Activated CD8-positive, alpha-beta memory T cell treated with anti-CD3 and anti-CD28 coated beads for 24 hours (primary cell): Measurements from ENCODE around the gene TMEM240.
A peak's percentile ranks its signal among the peaks of the same experiment; 100 is the strongest.
"Not testable (repeated sequence)": the region's sequence is repeated elsewhere in the genome, so short reads cannot be mapped to it uniquely, and the experiment has no call there.

Experiments used
- DNase-seq: peaks from one replicate; pipeline ENCODE4 v3.0.0-alpha.2; 2020

Gene TMEM240

DNA sequence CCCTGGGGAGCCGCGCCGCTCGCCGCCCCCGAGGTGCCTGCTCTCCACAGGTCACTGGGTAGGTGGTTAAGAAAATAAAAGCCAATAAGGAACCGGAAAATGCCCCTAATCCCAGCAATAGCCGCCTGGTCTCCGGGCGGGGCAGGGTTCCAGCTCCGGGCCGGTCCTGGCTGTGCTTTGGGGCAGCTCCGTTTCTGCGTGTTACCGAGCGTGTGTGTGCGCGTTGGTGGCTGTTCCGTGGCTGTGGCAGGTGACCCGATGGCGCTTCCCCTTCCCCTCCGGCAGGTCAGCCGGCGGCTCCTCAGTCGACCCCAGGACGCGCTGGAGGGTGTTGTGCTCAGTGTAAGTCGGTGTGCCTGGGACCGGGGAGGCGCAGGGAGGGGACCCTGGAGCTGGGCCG is 17.2 kb downstream of the TMEM240 start:
- not testable (repeated sequence) for DNase-seq

DNA sequence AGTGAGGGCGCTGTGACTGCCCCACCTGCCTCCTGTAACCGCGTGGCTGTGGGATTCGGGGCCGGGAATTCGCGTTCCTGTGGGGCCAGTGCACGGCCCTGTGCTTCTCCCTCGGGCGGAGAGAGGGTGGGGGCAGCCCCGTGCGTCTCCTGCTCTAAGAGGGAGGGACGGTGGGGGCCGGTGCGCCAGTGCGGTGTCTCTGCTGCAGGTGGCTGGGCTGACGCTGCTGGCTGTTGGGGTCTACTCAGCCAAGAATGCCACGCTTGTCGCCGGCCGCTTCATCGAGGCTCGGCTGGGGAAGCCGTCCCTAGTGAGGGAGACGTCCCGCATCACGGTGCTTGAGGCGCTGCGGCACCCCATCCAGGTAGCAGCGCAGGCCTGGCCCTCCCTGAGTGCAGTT is 17.9 kb downstream of the TMEM240 start:
- DNase-seq = not testable (repeated sequence)

DNA sequence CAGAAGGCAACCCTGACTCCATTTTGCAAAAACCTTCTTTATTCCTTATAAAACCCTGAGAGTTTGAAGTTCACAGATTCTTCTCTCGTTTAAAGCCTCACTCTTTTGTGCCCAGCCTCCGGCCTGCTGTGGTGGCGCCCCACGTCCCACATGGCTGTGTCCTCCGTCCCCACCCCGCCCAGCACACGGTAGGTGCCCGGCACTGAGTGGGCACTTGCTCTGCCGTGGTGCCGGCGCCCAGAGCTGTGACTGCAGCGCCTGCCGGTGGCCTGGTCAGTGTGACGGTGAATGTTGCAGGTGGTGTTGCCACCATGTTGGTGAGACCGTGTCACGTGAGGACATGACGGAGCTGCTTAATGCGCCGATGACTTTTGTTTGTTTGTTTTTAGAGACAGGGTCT is 19.1 kb downstream of the TMEM240 start:
- DNase-seq = no peak

DNA sequence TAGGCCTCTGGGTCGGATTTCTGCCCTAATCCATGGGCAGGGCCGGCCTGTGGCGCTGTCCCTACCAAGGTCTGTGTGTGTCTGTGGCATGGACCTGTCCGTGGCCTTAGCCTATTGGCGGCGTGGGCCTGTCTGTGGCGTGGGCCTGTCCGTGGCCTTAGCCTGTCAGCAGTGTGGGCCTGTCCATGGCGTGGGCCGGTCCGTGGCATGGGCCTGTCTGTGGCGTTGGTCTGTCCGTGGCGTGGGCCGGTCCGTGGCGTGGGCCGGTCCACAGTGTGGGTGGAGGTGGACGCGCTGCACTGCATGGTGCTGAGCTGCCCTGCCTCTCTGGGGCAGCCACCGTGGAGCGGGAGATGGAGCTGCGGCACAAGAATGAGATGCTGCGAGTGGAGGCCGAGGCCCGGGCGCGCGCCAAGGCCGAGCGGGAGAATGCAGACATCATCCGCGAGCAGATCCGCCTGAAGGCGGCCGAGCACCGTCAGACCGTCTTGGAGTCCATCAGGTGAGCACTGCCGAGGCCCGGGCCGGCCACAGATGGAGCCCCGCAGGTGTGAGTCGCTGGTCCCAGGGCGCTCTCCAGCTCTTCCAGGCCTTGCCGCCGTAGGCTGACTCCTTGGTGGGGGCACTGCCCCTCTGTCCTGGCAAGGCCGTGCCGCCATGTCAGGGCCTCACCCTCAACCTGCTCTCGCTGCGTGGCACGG is 20.5 kb downstream of the TMEM240 start:
- DNase-seq = not testable (repeated sequence)

DNA sequence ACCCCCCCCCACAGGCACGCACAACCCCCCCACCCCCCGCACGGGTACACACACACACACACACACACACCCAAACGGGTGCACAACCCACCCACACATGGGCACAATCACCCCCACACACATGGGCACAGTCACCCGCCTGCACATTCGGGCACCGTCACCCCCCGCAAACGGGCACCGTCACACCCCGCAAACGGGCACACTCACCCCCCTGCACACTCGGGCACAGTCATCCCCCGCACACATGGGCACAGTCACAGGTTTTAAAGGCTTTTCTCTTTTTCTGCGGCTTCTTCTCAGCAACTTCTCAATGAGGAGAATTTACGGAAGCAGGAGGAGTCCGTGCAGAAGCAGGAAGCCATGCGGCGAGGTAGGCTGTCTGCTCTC is 21.8 kb downstream of the TMEM240 start:
- DNase-seq = not testable (repeated sequence)

DNA sequence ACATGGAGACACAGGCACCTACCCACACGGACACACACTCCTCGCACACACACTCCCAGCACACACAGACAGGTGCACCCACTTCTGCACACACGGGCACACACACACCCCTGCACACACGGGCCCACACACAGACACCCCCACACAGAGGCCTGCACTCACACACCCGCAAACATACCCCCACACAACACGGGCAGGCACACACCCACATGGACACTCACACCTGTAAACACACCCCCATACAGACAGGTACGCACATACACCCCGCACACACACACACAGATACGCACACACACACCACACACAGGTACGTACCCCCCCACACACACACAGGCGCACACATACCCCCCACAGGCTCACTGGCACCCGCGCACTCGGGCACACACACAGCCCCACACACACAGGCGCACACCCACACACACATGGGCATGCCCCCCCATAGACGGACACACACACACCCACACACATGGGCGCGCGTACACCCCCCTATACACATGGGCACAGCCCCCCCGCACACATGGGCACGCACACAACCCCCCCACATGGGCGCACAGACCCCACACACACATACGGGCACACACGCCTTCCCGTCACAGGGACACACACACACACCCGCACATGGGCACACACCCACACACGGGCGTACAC is 22.3 kb downstream of the TMEM240 start:
- no peak for DNase-seq

DNA sequence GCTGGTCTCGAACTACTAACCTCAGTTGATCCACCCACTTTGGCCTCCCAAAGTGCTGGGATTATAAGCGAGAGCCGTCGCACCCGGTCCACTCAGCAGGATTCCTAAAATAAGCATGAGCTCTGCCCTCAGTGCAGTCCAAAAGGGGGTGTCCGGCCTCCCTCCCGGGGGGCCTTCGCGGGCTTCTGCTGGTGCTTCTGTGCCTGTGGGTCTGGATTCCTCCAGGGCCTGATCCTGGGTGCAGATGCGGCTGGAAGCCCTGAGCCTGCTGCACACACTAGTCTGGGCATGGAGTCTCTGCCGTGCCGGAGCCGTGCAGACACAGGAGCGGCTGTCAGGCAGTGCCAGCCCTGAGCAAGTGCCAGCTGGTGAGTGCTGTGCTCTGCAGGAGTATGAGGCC is 23.5 kb downstream of the TMEM240 start:
- DNase-seq = not testable (repeated sequence)

DNA sequence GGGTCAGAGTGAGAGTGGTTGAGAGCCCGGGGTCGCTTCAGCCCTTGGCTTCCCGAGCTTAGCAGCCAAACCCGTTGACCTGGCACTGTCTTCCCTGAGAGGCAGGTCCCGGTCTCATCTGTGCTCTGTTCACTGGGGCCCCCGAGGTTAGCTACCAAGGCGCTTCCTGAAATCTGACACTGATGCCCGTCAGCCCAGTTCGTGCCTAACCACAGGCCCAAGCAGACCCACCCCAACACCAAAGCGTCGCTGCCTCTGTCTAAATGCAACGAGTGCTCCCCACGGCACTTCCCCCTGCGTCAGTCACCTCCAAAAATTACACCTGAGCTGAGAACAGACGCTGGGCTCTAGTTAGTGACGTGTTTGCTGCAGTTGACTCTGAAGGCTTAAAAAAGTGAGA is 26.0 kb downstream of the TMEM240 start:
- not testable (repeated sequence) for DNase-seq

DNA sequence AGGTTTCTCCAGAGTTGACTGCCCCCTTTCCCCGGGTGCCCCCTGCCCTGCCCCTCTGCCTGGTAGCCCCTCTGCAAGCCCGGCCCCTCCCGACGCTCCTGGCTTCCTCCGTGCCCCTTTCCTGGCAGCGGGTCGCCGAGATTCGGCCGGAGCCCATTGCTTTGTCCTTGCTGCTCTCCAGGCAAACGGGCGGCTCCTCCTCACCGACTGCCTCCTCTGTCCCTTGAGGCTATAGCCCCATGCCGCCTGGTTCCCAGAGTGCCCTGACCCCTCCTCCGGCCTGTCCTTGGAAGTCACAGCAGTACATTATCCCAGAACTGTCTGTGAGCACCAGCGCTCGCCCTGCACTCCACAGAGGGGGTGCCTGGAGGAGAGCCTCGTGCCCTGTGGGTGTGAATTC is 26.7 kb downstream of the TMEM240 start:
- not testable (repeated sequence) for DNase-seq

DNA sequence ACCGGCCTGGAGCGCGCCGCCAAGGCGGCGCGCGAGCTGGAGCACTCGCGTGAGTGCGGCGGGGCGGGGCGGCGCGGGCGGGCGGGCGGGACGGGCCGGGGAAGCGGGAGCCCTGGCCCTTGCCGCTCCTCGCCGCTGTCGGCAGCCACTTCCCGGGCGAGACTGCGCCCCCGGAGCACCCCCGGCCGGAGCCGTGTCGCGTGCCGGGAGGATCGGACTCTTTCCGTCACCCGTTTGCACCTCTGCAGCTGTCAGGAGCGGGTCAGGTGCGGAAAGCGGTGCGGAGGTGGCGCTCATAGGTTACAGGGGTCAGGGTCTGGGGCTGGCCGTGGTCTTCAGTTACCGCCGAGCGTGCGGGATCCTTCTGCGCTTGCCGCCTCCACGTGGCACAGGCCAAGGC is 28.0 kb downstream of the TMEM240 start:
- peak; percentile 74 for DNase-seq

DNA sequence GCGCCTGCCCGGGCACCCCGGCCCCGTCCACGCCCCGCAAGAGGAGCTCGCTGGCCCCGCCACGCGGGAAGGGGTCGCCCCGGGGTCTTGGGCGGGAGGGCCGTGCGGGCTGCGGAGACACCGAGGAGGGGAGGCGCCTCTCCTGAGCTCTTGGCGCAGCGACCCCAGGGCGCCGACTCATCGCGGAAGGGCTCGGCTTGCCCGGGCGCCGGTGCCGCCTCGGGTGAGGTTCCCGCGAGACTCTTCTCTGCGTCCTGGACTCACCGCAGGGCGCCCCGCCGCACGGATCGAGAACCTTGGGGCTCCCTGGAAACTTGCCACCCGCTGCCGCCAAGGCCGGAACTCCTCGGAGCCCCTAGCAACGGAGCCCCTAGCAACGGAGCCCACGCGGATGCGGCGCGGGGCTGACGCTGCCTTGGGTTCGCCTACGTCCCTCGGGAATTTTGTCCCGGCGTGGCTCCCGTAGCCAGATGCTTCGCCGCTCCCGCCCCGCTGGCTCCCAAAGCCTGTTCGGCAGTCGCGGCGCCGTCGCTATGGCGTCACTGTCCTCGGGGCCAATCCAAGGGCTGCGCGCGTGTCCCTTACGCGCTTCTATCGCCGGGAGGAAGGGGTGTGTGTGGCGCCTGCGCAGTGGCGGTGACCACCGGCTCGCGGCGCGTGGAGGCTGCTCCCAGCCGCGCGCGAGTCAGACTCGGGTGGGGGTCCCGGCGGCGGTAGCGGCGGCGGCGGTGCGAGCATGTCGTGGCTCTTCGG is 28.7 kb downstream of the TMEM240 start, which contains the start of gene ATAD3A:
Gene ATAD3A (plus strand): TSS at position 630 of the 753 bp plus-strand sequence. CDS start 107 bp downstream, at position 737.
- DNase-seq = peak; percentile 97

DNA sequence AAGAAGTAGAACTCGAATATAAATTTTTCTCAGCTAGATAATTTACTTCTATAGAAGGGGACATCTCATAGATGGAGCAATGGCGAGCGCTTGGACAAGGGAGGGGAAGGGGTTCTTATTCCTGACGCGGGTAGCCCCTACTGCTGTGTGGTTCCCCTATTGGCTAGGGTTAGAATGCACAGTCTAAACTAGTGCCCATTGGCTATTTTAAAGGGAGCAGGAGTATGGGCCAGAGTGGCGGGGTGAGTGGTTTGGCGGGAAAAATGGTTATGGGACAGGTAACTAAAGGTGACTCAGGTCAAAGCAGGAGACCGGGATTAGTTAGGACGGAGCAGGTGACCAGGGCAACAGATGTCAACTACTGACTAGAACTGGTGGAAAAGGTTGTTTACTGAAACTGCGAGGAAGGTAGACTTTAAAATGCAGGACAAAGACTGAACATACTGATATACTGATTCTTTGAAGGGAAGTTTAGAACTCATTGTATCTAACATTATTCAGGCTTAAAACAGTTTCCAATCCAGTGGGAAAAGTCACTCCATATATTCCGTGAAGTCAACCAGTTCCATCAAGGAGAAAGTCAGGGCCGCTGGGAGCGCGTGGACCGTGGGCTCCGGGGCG is 29.4 kb downstream of the TMEM240 start:
- no peak for DNase-seq

DNA sequence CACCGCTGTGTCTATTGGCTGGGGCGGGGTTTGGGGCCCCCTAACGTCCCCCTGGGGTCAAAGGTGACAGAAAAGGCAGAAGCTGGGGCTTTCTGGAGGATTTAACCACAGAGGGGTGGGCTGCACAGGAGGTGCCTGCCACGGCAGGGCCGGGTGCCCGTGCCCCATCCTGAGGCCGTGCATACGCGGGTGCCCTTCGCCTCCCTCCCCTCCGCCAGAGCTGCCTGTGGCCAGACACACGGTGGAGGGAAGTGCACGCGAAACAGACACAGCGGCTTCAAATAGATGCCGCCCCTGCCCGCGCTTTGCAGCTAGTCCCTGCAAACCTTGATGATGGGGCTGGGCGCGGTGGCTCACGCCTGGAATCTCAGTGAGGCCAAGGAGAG is 31.0 kb downstream of the TMEM240 start:
- DNase-seq = not testable (repeated sequence)

DNA sequence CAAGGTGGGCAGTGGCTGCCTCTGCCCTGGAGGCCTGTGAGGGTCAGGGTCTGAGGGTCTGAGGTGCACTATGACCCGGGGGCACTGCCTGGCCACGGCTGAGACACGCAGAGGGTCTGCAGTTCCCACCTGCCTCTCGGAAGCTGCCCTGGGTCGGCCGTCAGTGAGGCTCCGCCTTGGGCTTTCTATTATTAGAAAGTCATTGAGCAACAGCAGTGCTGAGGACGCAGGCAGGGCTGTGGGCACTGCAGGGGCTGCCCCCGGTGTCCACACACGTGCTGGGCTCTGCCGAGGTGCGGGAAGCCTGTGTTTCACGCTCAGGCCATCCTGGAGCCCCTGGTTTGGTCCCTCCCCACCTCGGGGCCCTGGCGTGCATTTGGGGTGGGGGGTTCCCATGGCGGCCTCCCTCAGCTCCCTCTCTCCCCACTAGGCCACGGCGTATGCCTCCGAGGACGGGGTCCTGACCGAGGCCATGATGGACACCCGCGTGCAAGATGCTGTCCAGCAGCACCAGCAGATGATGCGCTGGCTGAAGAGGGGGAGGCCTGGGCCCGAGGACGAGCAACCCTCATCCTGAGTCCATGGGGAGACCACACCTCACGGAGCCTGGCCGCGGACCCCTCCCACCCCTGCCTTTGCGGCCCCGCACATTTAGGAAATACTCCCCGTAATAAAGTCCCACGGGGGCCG is 31.5 kb downstream of the TMEM240 start:
- DNase-seq = not testable (repeated sequence)

DNA sequence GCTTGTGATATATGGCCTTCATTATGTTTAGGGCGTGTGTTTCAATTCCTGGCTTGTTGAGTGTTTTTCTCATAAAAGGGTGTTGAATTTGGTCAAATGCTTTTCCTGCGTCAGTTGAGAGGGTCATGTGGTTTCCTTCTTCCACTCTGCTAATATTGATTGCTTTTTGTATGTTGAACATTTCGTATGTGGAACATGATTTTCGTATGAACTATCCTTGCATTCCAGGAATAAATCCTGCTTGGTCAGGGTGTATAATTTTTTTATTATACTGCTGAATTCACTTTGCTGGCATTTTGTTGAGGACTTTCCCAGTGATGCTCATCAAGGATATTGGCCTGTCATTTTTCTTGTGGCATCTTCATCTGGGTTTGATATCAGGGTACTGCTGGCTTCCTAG is 33.1 kb downstream of the TMEM240 start:
- DNase-seq = no peak

DNA sequence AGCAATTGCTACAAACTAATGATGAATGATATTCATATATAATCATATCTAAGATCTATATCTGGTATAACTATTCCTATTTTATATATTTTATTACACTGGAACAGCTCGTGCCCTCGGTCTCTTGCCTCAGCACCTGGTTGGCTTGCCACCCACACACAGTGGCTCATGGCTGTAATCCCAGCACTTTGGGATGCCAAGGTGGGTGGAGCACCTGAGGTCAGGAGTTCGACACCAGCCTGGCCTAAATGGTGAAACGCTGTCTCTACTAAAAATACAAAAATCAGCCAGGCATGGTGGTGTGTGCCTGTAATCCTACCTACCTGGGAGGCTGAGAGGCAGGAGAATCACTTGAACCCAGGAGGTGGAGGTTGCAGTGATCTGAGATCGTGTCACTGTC is 34.6 kb downstream of the TMEM240 start:
- not testable (repeated sequence) for DNase-seq

DNA sequence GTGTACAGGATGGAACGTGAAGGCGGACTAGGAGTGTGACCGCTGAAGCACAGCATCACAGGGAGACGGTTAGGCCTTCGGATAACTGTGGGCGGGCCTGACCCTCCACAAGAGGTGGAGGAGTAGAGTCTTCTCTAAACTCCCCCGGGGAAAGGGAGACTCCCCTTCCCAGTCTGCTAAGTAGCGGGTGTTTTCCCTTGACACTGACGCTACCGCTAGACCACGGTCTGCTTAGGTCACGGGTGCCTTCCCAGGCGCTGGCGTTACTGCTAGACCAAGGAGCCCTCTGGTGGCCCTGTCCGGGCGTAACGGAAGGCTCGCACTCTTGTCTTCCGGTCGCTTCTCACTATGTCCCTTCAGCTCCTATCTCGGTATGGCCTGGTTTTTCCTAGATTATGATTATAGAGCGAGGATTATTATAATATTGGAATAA is 35.0 kb downstream of the TMEM240 start:
- not testable (repeated sequence) for DNase-seq

DNA sequence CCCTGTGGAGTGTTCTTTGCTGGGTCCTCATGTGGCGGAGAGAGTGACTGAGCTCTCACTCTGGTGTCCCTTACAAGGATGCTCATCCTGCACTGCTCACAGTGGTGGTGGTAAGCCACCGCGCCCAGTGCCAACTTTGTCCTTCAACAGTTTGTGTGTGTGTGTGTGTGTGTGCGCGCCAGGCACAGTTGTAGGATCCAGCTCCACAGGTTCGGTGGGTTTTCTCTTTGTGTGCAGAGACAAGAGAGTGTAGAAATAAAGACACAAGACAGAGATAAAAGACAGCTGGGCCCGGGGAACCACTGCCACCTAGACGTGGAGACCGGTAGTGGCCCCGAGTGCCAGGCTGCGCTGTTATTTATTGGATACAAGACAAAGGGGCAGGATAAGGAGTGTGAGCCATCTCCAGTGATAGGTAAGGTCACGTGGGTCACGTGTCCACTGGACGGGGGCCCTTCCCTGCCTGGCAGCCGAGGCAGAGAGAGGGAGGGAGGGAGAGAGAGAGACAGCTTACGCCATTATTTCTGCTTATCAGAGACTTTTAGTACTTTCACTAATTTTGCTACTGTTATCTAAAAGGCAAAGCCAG is 35.6 kb downstream of the TMEM240 start:
- peak; percentile 81 for DNase-seq

DNA sequence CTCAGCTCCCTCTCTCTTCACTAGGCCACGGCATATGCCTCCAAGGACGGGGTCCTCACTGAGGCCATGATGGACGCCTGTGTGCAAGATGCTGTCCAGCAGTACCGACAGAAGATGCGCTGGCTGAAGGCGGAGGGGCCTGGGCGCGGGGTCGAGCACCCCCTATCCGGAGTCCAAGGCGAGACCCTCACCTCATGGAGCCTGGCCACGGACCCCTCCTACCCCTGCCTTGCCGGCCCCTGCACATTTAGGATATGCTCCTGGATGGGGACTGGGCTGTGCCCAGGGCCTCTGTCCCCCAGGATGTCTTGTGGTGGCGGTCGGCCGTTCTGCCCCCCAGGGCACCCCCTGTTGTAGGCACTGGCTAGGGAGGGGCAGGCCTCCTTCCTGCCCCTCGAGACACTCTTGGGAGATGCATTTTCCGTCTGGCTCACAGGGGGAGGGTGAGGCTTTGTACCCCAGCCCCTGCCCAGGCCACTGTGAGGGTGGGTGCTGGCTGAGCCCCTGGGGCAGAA is 44.9 kb downstream of the TMEM240 start:
- DNase-seq = not testable (repeated sequence)

DNA sequence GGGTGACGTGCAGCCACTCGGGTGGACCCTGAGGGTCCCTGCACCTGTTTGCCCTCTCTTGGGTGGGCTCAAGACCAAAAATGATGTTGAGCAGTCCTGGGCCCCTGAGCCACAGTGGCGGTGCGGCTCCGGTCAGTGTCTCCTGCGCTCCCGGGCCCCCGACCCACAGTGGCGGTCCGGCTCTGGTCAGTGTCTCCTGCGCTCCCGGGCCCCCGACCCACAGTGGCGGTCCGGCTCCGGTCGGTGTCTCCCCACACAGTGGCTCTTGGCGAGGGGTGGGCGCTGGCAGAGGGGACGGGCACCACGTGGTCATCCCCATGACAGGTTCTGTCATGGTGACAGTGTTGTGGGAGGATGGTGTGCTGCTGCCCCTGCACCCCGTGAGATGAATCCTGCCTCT is 46.1 kb downstream of the TMEM240 start:
- DNase-seq = not testable (repeated sequence)

DNA sequence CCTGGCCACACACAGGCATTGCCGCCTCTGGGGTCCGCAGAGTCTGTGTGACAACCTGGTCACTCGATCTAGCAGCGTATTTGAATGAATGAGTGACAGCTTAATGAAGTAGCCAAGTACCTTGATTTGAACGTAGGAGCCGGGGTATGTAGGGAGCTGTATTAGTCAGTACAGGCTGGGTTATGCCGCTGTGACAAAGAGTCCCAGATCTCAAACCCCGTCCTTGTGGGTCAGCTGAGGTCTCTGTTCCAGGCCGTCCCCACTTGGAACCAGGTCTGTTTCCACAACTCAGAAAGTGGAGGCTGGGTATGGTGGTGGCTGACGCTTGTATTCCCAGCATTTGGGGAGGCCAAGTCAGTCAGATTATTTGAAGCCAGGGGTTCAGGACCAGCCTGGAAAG is 48.8 kb downstream of the TMEM240 start:
- no peak for DNase-seq

DNA sequence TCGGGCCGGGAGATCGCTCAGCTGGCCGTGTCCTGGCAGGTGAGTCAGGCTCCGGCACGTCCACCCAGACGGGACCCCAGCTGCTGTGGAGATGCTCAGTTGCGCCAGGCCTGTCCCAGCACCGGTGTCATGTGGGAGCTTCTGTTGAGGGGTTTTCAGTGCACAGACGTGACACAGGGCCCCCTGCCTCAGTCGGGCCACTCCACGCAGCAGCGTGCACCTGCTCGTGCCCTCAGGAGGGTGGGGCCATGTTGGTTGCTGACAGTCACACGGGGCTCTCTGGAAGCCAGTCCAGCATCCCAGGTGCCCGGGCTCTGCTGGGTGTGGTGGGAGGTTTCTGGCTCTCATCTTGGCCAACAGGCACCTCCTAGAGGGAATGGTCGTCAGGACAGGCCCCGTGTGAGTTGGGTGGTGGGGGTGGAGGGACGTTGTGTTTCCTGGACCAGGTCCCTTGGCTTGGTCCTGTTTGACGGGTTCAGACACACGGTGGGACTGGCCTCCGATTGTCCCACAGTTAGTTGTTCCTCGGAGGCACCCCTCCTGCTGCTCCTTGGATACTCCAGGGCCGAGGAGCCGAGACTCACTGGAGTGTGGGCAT is 49.7 kb downstream of the TMEM240 start:
- no peak for DNase-seq
